GM10248 (cell line): ENCODE measurements around the gene CFAP54.

Experiments
- CTCF ChIA-PET: fragments of 300-600 bp; sonication (Branson Sonifier 250); formaldehyde crosslinking; extraction: SDS; loops from one replicate; lab custom pipeline; 2021; ENCODE audit warnings: antibody characterized with exemption; lab: Yijun Ruan, JAX
- POLR2A ChIA-PET: fragments of 350-650 bp; sonication (Branson Sonifier 250); formaldehyde crosslinking; extraction: SDS; loops from one replicate; lab custom pipeline; 2020; ENCODE audit warnings: antibody characterized with exemption; lab: Yijun Ruan, JAX
- DNase-seq: peaks from one replicate; pipeline ENCODE4 v3.0.0; 2012; ENCODE audit errors: extremely low spot score
- CTCF ChIP-seq: IDR thresholded peaks from 2 replicates; pipeline ENCODE4 v1.5.1; 2012; ENCODE audit warnings: mild to moderate bottlenecking, low read depth; ENCODE audit errors: extremely low read depth, missing control alignments, control extremely low read depth

CFAP54 gene

GRCh38 chr12:96521895-96522682, 32.7 kb downstream of the CFAP54 start:
- POLR2A ChIA-PET, result interaction anchor here (0.6 kb wide), 1 partner anchor 560 kb away, joined by 3 read pairs; no protein-coding TSS in a partner anchor
- CTCF ChIA-PET, result interaction anchor here (1.4 to 2.2 kb wide), 4 partner anchors 33 to 463 kb away, joined by 3 to 8 read pairs (median 4); no protein-coding TSS in a partner anchor
- TF ChIP-seq CTCF, result no peak
- DNase-seq, result no peak

- TF ChIP-seq CTCF, result no peak
- ChIA-PET POLR2A (no interaction called here), CTCF (interaction anchor here (1.4 to 1.8 kb wide), 2 partner anchors 34 to 57 kb away, joined by 3 read pairs; no protein-coding TSS in a partner anchor)
- DNase-seq, result no peak
Observed at GRCh38 chr12:96522690-96523089, 33.3 kb downstream of the CFAP54 start.

- DNase-seq, result no peak
- no peak for TF ChIP-seq CTCF
- ChIA-PET CTCF (interaction anchor here (1.0 to 1.4 kb wide), 2 partner anchors 9 to 12 kb away, joined by 3 to 13 read pairs; no protein-coding TSS in a partner anchor), POLR2A (no interaction called here)
Observed at GRCh38 chr12:96526110-96526509, 36.7 kb downstream of the CFAP54 start.

- CTCF ChIA-PET, result interaction anchor here (7.0 kb wide), 1 partner anchor 13 kb away, joined by 27 read pairs; no protein-coding TSS in a partner anchor
- POLR2A ChIA-PET, result no interaction called here
- TF ChIP-seq CTCF, result no peak
- DNase-seq, result no peak
Observed at GRCh38 chr12:96529912-96530311, 40.5 kb downstream of the CFAP54 start.

GRCh38 chr12:96534339-96534738, 45.0 kb downstream of the CFAP54 start:
- ChIA-PET POLR2A (no interaction called here), CTCF (interaction anchor here (1.6 to 7.0 kb wide), 2 partner anchors 10 to 17 kb away, joined by 7 to 27 read pairs; no protein-coding TSS in a partner anchor)
- TF ChIP-seq CTCF, result no peak
- no peak for DNase-seq

GRCh38 chr12:96548384-96548783, 59.0 kb downstream of the CFAP54 start:
- ChIA-PET POLR2A (no interaction called here), CTCF (interaction anchor here (0.9 to 2.3 kb wide), 3 partner anchors 8 to 487 kb away, joined by 3 to 7 read pairs (median 3); no protein-coding TSS in a partner anchor)
- no peak for TF ChIP-seq CTCF
- no peak for DNase-seq
